WTC11 (cell line): Measurements from ENCODE around the gene DCLRE1C. TPM values are rescaled to one million over a fixed set of nuclear protein-coding genes. Genes with fewer than 3 reads are reported as not detected.

Experiments used
- ATAC-seq: fragments of 200-7000 bp; cut with Tn5 transposase; 2 replicates; pipeline ENCODE4 v1.10.0; 2021; ENCODE audit warnings: mild to moderate bottlenecking, moderate library complexity
- CTCF ChIA-PET: fragments of 300-600 bp; sonication (Branson Sonifier 250); formaldehyde crosslinking; loops from one replicate; lab custom pipeline; 2021; ENCODE audit warnings: antibody characterized with exemption; lab: Charles Lee
- POLR2A ChIA-PET: fragments of 350-600 bp; sonication (Branson Sonifier 250); formaldehyde crosslinking; loops from one replicate; lab custom pipeline; 2021; ENCODE audit warnings: antibody characterized with exemption; lab: Charles Lee
- DNase-seq: peaks from one replicate; pipeline ENCODE4 v3.0.0; 2021; ENCODE audit warnings: low spot score
- H3K27ac Mint-ChIP-seq: 2 replicates; pipeline ENCODE4 v1.8.0; 2021; ENCODE audit warnings: mixed read lengths
- H3K27me3 Mint-ChIP-seq: 2 replicates; pipeline ENCODE4 v1.8.0; 2021; ENCODE audit warnings: low read depth, mild to moderate bottlenecking, moderate library complexity, mixed read lengths
- H3K36me3 Mint-ChIP-seq: 2 replicates; pipeline ENCODE4 v1.8.0; 2021; ENCODE audit warnings: mixed read lengths
- H3K4me1 Mint-ChIP-seq: 2 replicates; pipeline ENCODE4 v1.8.0; 2022; ENCODE audit warnings: mixed read lengths
- H3K4me3 Mint-ChIP-seq: 2 replicates; pipeline ENCODE4 v1.8.0; 2021; ENCODE audit warnings: mild to moderate bottlenecking, moderate library complexity, mixed read lengths
- H3K9me3 Mint-ChIP-seq: 2 replicates; pipeline ENCODE4 v1.8.0; 2021; ENCODE audit warnings: mixed read lengths
- CREB1 ChIP-seq: sonication (generic); formaldehyde crosslinking; IDR thresholded peaks from 2 replicates; pipeline ENCODE4 v1.8.0; 2023; ENCODE audit warnings: mild to moderate bottlenecking, missing genetic modification reagents
- CREM ChIP-seq: sonication (generic); formaldehyde crosslinking; IDR thresholded peaks from 2 replicates; pipeline ENCODE4 v1.8.1; 2022; ENCODE audit warnings: mild to moderate bottlenecking, missing genetic modification reagents, moderate library complexity
- IRF1 ChIP-seq: sonication (generic); formaldehyde crosslinking; IDR thresholded peaks from 2 replicates; pipeline ENCODE4 v1.8.0; 2023; ENCODE audit warnings: missing genetic modification reagents
- JUN ChIP-seq: sonication (generic); formaldehyde crosslinking; IDR thresholded peaks from 2 replicates; pipeline ENCODE4 v1.8.0; 2023; ENCODE audit warnings: mild to moderate bottlenecking, missing genetic modification reagents
- MYBL2 ChIP-seq: sonication (generic); formaldehyde crosslinking; IDR thresholded peaks from 2 replicates; pipeline ENCODE4 v1.8.1; 2023; ENCODE audit warnings: mild to moderate bottlenecking, moderate library complexity, missing genetic modification reagents
- PREB ChIP-seq: sonication (generic); formaldehyde crosslinking; IDR thresholded peaks from 2 replicates; pipeline ENCODE4 v1.8.1; 2022; ENCODE audit warnings: mild to moderate bottlenecking, missing genetic modification reagents, moderate library complexity, borderline replicate concordance
- TCF7 ChIP-seq: sonication (generic); formaldehyde crosslinking; IDR thresholded peaks from 2 replicates; pipeline ENCODE4 v1.8.0; 2022; ENCODE audit warnings: mild to moderate bottlenecking, low read depth, missing genetic modification reagents, moderate library complexity
- ZBTB21 ChIP-seq: sonication (generic); formaldehyde crosslinking; IDR thresholded peaks from 2 replicates; pipeline ENCODE4 v1.8.1; 2023; ENCODE audit warnings: mild to moderate bottlenecking, missing genetic modification reagents, borderline replicate concordance
- ZNF219 ChIP-seq: sonication (generic); formaldehyde crosslinking; IDR thresholded peaks from 2 replicates; pipeline ENCODE4 v1.8.0; 2023; ENCODE audit warnings: missing genetic modification reagents, mild to moderate bottlenecking, borderline replicate concordance
- ZNF263 ChIP-seq: sonication (generic); formaldehyde crosslinking; IDR thresholded peaks from 2 replicates; pipeline ENCODE4 v1.8.1; 2022; ENCODE audit warnings: low read depth, mild to moderate bottlenecking, moderate library complexity, missing genetic modification reagents
- ZNF281 ChIP-seq: sonication (generic); formaldehyde crosslinking; IDR thresholded peaks from 2 replicates; pipeline ENCODE4 v1.8.0; 2023; ENCODE audit warnings: mild to moderate bottlenecking, missing genetic modification reagents
- ZNF317 ChIP-seq: sonication (generic); formaldehyde crosslinking; IDR thresholded peaks from 2 replicates; pipeline ENCODE4 v1.8.1; 2023; ENCODE audit warnings: low read depth, mild to moderate bottlenecking, moderate library complexity, missing genetic modification reagents, borderline replicate concordance
- ZNF671 ChIP-seq: fragments of 250-450 bp; sonication (Bioruptor Pico); IDR thresholded peaks from 2 replicates; pipeline ENCODE4 v1.8.0; 2021; ENCODE audit warnings: mild to moderate bottlenecking
- total RNA-seq: library from RNA; stranded (reverse); gene quantifications from 3 replicates; pipeline ENCODE4 v1.2.3, GENCODE V29; 2021
- TF ChIP-seq, protein P1 (sequence below): sonication (generic); formaldehyde crosslinking; IDR thresholded peaks from 2 replicates; pipeline ENCODE4 v1.8.0; 2023; ENCODE audit warnings: missing genetic modification reagents, mild to moderate bottlenecking, borderline replicate concordance
- TF ChIP-seq, protein P2 (sequence below): sonication (generic); formaldehyde crosslinking; IDR thresholded peaks from 2 replicates; pipeline ENCODE4 v1.8.1; 2022; ENCODE audit warnings: missing genetic modification reagents, borderline replicate concordance
- TF ChIP-seq, protein P3 (sequence below): sonication (generic); formaldehyde crosslinking; IDR thresholded peaks from 2 replicates; pipeline ENCODE4 v1.8.1; 2023; ENCODE audit warnings: mild to moderate bottlenecking, missing genetic modification reagents, borderline replicate concordance

Gene DCLRE1C
- total RNA-seq, 1 experiment from 2014 or later = 4.3 TPM

DNA sequence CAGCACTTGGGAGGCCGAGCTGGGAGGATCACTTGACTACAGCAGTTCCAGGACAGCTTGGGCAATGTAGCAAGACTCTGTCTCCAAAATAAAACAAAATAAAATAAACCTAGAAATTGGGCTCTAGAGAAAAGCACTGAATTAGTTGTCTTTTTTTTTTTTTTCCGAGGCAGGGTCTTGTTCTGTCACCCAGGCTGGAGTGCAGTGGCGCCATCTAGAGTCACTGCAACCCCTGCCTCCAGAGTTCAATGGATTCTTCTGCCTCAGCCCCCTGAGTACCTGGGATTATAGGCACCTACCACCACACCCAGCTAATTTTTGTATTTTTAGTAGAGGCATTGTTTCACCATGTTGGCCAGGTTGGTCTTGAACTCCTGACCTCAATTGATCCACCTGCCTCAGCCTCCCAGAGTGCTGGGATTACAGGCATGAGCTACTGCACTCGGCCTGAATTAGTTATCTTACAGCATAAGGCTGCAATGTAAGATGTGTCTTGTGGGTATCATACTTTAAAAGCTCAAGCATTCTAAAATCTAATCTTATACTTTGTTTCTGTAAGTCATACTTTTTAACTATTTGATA lies 18.1 kb upstream of the DCLRE1C start:
- Mint-ChIP-seq H3K4me3 (no peak overlapping the region), H3K4me1 (0 out of 2 replicates have a peak, but pooled peaks cover 2% of the 10 kb centered on the region), H3K36me3 (no peaks in the 10 kb centered on the region), H3K27ac (no peak overlapping the region), H3K27me3 (peaks cover 28% of the 10 kb centered on the region), H3K9me3 (no peaks in the 10 kb centered on the region)
- DNase-seq = peak; percentile 61
- ChIA-PET POLR2A (interaction anchor here (0.7 kb wide), 1 partner anchor 464 kb away, joined by 3 read pairs; no protein-coding TSS in a partner anchor), CTCF (interaction anchor here (0.5 to 2.3 kb wide), 9 partner anchors 9 to 263 kb away, joined by 3 to 9 read pairs (median 4); partner anchors contain the start of gene MEIG1)
- TF ChIP-seq ZNF317 (no peak), CREM (CRISPR knock-in tag) (no peak), IRF1 (no peak), ZNF671 (CRISPR knock-in tag) (no peak), ZNF281 (CRISPR knock-in tag) (no peak), PREB (CRISPR knock-in tag) (no peak), JUN (CRISPR knock-in tag) (no peak), TCF7 (CRISPR knock-in tag) (no peak), ZBTB21 (CRISPR knock-in tag) (no peak), ZNF219 (CRISPR knock-in tag) (no peak), CREB1 (CRISPR knock-in tag) (no peak), ZNF263 (CRISPR knock-in tag) (no peak), MYBL2 (no peak)
- TF ChIP-seq, protein P1, sequence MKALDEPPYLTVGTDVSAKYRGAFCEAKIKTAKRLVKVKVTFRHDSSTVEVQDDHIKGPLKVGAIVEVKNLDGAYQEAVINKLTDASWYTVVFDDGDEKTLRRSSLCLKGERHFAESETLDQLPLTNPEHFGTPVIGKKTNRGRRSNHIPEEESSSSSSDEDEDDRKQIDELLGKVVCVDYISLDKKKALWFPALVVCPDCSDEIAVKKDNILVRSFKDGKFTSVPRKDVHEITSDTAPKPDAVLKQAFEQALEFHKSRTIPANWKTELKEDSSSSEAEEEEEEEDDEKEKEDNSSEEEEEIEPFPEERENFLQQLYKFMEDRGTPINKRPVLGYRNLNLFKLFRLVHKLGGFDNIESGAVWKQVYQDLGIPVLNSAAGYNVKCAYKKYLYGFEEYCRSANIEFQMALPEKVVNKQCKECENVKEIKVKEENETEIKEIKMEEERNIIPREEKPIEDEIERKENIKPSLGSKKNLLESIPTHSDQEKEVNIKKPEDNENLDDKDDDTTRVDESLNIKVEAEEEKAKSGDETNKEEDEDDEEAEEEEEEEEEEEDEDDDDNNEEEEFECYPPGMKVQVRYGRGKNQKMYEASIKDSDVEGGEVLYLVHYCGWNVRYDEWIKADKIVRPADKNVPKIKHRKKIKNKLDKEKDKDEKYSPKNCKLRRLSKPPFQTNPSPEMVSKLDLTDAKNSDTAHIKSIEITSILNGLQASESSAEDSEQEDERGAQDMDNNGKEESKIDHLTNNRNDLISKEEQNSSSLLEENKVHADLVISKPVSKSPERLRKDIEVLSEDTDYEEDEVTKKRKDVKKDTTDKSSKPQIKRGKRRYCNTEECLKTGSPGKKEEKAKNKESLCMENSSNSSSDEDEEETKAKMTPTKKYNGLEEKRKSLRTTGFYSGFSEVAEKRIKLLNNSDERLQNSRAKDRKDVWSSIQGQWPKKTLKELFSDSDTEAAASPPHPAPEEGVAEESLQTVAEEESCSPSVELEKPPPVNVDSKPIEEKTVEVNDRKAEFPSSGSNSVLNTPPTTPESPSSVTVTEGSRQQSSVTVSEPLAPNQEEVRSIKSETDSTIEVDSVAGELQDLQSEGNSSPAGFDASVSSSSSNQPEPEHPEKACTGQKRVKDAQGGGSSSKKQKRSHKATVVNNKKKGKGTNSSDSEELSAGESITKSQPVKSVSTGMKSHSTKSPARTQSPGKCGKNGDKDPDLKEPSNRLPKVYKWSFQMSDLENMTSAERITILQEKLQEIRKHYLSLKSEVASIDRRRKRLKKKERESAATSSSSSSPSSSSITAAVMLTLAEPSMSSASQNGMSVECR = no peak
- TF ChIP-seq, protein P2, sequence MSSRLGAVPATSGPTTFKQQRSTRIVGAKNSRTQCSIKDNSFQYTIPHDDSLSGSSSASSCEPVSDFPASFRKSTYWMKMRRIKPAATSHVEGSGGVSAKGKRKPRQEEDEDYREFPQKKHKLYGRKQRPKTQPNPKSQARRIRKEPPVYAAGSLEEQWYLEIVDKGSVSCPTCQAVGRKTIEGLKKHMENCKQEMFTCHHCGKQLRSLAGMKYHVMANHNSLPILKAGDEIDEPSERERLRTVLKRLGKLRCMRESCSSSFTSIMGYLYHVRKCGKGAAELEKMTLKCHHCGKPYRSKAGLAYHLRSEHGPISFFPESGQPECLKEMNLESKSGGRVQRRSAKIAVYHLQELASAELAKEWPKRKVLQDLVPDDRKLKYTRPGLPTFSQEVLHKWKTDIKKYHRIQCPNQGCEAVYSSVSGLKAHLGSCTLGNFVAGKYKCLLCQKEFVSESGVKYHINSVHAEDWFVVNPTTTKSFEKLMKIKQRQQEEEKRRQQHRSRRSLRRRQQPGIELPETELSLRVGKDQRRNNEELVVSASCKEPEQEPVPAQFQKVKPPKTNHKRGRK (CRISPR knock-in tag) = no peak
- TF ChIP-seq, protein P3, sequence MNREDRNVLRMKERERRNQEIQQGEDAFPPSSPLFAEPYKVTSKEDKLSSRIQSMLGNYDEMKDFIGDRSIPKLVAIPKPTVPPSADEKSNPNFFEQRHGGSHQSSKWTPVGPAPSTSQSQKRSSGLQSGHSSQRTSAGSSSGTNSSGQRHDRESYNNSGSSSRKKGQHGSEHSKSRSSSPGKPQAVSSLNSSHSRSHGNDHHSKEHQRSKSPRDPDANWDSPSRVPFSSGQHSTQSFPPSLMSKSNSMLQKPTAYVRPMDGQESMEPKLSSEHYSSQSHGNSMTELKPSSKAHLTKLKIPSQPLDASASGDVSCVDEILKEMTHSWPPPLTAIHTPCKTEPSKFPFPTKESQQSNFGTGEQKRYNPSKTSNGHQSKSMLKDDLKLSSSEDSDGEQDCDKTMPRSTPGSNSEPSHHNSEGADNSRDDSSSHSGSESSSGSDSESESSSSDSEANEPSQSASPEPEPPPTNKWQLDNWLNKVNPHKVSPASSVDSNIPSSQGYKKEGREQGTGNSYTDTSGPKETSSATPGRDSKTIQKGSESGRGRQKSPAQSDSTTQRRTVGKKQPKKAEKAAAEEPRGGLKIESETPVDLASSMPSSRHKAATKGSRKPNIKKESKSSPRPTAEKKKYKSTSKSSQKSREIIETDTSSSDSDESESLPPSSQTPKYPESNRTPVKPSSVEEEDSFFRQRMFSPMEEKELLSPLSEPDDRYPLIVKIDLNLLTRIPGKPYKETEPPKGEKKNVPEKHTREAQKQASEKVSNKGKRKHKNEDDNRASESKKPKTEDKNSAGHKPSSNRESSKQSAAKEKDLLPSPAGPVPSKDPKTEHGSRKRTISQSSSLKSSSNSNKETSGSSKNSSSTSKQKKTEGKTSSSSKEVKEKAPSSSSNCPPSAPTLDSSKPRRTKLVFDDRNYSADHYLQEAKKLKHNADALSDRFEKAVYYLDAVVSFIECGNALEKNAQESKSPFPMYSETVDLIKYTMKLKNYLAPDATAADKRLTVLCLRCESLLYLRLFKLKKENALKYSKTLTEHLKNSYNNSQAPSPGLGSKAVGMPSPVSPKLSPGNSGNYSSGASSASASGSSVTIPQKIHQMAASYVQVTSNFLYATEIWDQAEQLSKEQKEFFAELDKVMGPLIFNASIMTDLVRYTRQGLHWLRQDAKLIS (CRISPR knock-in tag) = no peak
- ATAC-seq = peak; percentile 85
